Breast epithelium (tissue), 4 donors: ENCODE results near the gene YEATS4. TPM values are rescaled to one million over a fixed set of nuclear protein-coding genes. Genes with fewer than 3 reads are reported as not detected.

ENCODE experiments used
- DNase-seq, 2 donors: peaks; one replicate each; pipeline ENCODE4 v3.0.0-alpha.2; 2019; ENCODE audit warnings: low spot score in 2 of 2
- H3K27ac ChIP-seq, 2 donors: fragments of 200-600 bp; sonication (generic) in 1 of 2; one replicate each; pipeline ENCODE4 v1.5.1; 2016 to 2019; ENCODE audit warnings: mild to moderate bottlenecking in 1 of 2
- H3K27me3 ChIP-seq, 2 donors: fragments of 200-600 bp; sonication (generic) in 1 of 2; one replicate each; pipeline versions ENCODE4 v1.5.1 to v1.6.0; 2017 to 2019; ENCODE audit warnings: control low read depth in 1 of 2, mild to moderate bottlenecking in 1 of 2
- H3K36me3 ChIP-seq: fragments of 200-600 bp; one replicate; pipeline ENCODE4 v1.5.1; 2019
- H3K4me1 ChIP-seq, 2 donors: fragments of 200-600 bp; sonication (generic); one replicate each; pipeline ENCODE4 v1.5.1; 2016 to 2019; ENCODE audit warnings: control low read depth in 1 of 2
- H3K4me3 ChIP-seq, 3 donors: fragments of 200-600 bp; sonication (generic); 1 replicate in 2 of 3; 2 replicates in 1 of 3; pipeline ENCODE4 v1.5.1; 2016 to 2019; ENCODE audit warnings: mild to moderate bottlenecking in 3 of 3, moderate library complexity in 2 of 3
- H3K9me3 ChIP-seq, 2 donors: fragments of 200-600 bp; sonication (generic) in 1 of 2; one replicate each; pipeline ENCODE4 v1.5.1; 2016 to 2019; ENCODE audit warnings: control low read depth in 1 of 2
- CTCF ChIP-seq, 3 donors: fragments of 450-650 bp; IDR thresholded peaks; one replicate each; pipeline ENCODE4 v1.5.1; 2016 to 2017; ENCODE audit warnings: antibody characterized with exemption in 3 of 3, mild to moderate bottlenecking in 3 of 3, moderate library complexity in 3 of 3
- POLR2A ChIP-seq: fragments of 450-650 bp; IDR thresholded peaks from one replicate; pipeline ENCODE4 v1.6.1; 2016; ENCODE audit warnings: antibody characterized with exemption, mild to moderate bottlenecking, moderate library complexity
- POLR2AphosphoS5 ChIP-seq, 3 donors: sonication (generic); formaldehyde crosslinking; IDR thresholded peaks; one replicate each; pipeline ENCODE4 v1.6.1; 2017; ENCODE audit warnings: antibody characterized with exemption in 3 of 3
- intact Hi-C: fragments of 100-400 bp; cut with DNase I; formaldehyde crosslinking; loops from one replicate; pipeline ENCODE4 v1.15.1; 2023; ENCODE audit warnings: low total_unique reads
- total RNA-seq, 3 donors: library from RNA; depleted of rRNA; stranded (reverse); fragments of >200 nt; gene quantifications; one replicate each; pipeline ENCODE4 v1.1.0, GENCODE V29; 2016

The YEATS4 gene
- total RNA-seq, 3 donors from 2014 or later: 13.8 to 23.0 (median 16.1) TPM

GRCh38 chr12:69331519-69331908, 28.0 kb upstream of the YEATS4 start:
- Histone ChIP-seq H3K4me1 (no peaks in the 10 kb centered on the region), H3K4me3 (peak overlapping the region; percentile 26 to 59 (median 48)), H3K27ac (peak overlapping the region; percentile 33 to 35), H3K36me3 (no peaks in the 10 kb centered on the region), H3K27me3 (no peaks in the 10 kb centered on the region), H3K9me3 (no peaks in the 10 kb centered on the region)
- intact Hi-C loops: no loop called here
- TF ChIP-seq POLR2AphosphoS5 (IDR thresholded peaks at IDR 0.05) (no peak), CTCF (IDR thresholded peaks at IDR 0.05) (no peak), POLR2A (no peak)
- no peak for DNase-seq

GRCh38 chr12:69331909-69332684, 27.4 kb upstream of the YEATS4 start:
- Histone ChIP-seq H3K4me3 (peak overlapping the region in 1 of 3 donors; percentile 59), H3K4me1 (no peaks in the 10 kb centered on the region), H3K27ac (peak overlapping the region; percentile 16 to 56), H3K36me3 (no peaks in the 10 kb centered on the region), H3K27me3 (no peaks in the 10 kb centered on the region), H3K9me3 (no peaks in the 10 kb centered on the region)
- intact Hi-C loops: no loop called here
- no peak for DNase-seq
- no peak for TF ChIP-seq CTCF (IDR thresholded peaks at IDR 0.05)
- no peak for TF ChIP-seq POLR2A
- TF ChIP-seq POLR2AphosphoS5 (IDR thresholded peaks at IDR 0.05): no peak

- intact Hi-C loops: no loop called here
- Histone ChIP-seq H3K9me3 (no peaks in the 10 kb centered on the region), H3K27ac (peak overlapping the region; percentile 16 to 56)
These were observed 26.7 kb upstream of the YEATS4 start for GRCh38 chr12:69332815-69333358.

GRCh38 chr12:69334158-69334557, 25.4 kb upstream of the YEATS4 start:
- Histone ChIP-seq H3K27me3 (no peaks in the 10 kb centered on the region), H3K9me3 (no peaks in the 10 kb centered on the region)

More at GRCh38 chr12:69332815-69333358, 26.7 kb upstream of the YEATS4 start:
- H3K36me3 ChIP-seq: no peaks in the 10 kb centered on the region
- H3K4me1 ChIP-seq: no peaks in the 10 kb centered on the region
- TF ChIP-seq POLR2AphosphoS5 (IDR thresholded peaks at IDR 0.05): no peak
- TF ChIP-seq POLR2A: no peak
- TF ChIP-seq CTCF (IDR thresholded peaks at IDR 0.05): no peak
- H3K27me3 ChIP-seq: no peaks in the 10 kb centered on the region
- DNase-seq: no peak
- no peak overlapping the region for H3K4me3 ChIP-seq

More at GRCh38 chr12:69334158-69334557, 25.4 kb upstream of the YEATS4 start:
- no peaks in the 10 kb centered on the region for H3K4me1 ChIP-seq
- intact Hi-C loops: no loop called here
- TF ChIP-seq CTCF (IDR thresholded peaks at IDR 0.05) (no peak), POLR2AphosphoS5 (IDR thresholded peaks at IDR 0.05) (no peak), POLR2A (no peak)
- no peaks in the 10 kb centered on the region for H3K36me3 ChIP-seq
- H3K27ac ChIP-seq: no peak overlapping the region
- DNase-seq: no peak
- no peak overlapping the region for H3K4me3 ChIP-seq
